Measurements from ENCODE around the gene HORMAD1. TPM values are rescaled to one million over a fixed set of nuclear protein-coding genes. Genes with fewer than 3 reads are reported as not detected.
"Not testable (repeated sequence)": the region's sequence is repeated elsewhere in the genome, so short reads cannot be mapped to it uniquely, and the experiment has no call there.

The HORMAD1 gene
- total RNA-seq, 2 experiments from 2014 or later = not detected

- Mint-ChIP-seq H3K27me3 (no peaks in the 10 kb centered on the region), H3K4me1 (ENCODE audit: low read depth) (no peaks in the 10 kb centered on the region), H3K4me3 (no peak overlapping the region), H3K9me3 (no peaks in the 10 kb centered on the region), H3K27ac (no peak overlapping the region), H3K36me3 (ENCODE audit: low read depth) (no peaks in the 10 kb centered on the region)
- intact Hi-C loops (cut with micrococcal nuclease) = no loop called here
- ATAC-seq (no peak), DNase-seq (no peak)
- TF ChIP-seq CTCF (IDR thresholded peaks at IDR 0.05) = no peak
- ChIA-PET POLR2A (no interaction called here), CTCF (interaction anchor here (1.1 kb wide), 1 partner anchor 89 kb away, joined by 3 read pairs; no protein-coding TSS in a partner anchor)
Observed at GRCh38 chr1:150724336-150724735, 3.6 kb upstream of the HORMAD1 start.

- ChIA-PET CTCF (interaction anchor here (0.9 kb wide), 1 partner anchor 15 kb away, joined by 3 read pairs; no protein-coding TSS in a partner anchor), POLR2A (no interaction called here)
- no peak for TF ChIP-seq CTCF (IDR thresholded peaks at IDR 0.05)
- H3K27ac Mint-ChIP-seq = no peak overlapping the region
- no peaks in the 10 kb centered on the region for H3K4me1 Mint-ChIP-seq (ENCODE audit: low read depth)
- H3K27me3 Mint-ChIP-seq = no peaks in the 10 kb centered on the region
- no peak for DNase-seq
- ATAC-seq = no peak
- H3K9me3 Mint-ChIP-seq = no peaks in the 10 kb centered on the region
- H3K4me3 Mint-ChIP-seq = no peak overlapping the region
- no peaks in the 10 kb centered on the region for H3K36me3 Mint-ChIP-seq (ENCODE audit: low read depth)
- intact Hi-C loops (cut with micrococcal nuclease) = no loop called here
Observed at GRCh38 chr1:150720098-150720497, 597 bp downstream of the HORMAD1 start.

GRCh38 chr1:150718225-150718891, 2.3 kb downstream of the HORMAD1 start:
- Mint-ChIP-seq H3K4me1 (ENCODE audit: low read depth) (no peaks in the 10 kb centered on the region), H3K27ac (no peak overlapping the region), H3K9me3 (no peaks in the 10 kb centered on the region), H3K36me3 (ENCODE audit: low read depth) (no peaks in the 10 kb centered on the region), H3K27me3 (no peaks in the 10 kb centered on the region), H3K4me3 (no peak overlapping the region)
- intact Hi-C loops (cut with micrococcal nuclease) = no loop called here
- DNase-seq (no peak), ATAC-seq (no peak)
- TF ChIP-seq CTCF (IDR thresholded peaks at IDR 0.05) = no peak
- ChIA-PET POLR2A (no interaction called here), CTCF (no interaction called here)

DNA sequence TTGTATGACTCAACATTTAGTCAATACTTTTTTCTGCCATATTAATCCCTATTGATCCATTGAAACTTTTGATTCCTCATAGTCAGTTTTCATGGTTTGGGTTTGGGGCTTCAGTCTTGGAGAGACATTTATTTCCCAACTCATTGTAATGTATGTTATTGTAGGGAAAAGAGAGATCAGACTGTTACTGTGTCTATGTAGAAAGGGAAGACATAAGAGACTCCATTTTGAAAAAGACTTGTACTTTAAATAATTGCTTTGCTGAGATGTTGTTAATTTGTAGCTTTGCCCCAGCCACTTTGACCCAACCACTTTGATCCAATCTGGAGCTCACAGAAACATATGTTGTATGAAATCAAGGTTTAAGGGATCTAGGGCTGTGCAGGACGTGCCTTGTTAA, 11.7 kb downstream of the HORMAD1 start:
- ATAC-seq; H3K9me3 Mint-ChIP-seq; H3K4me3 Mint-ChIP-seq; H3K27me3 Mint-ChIP-seq; H3K4me1 Mint-ChIP-seq (ENCODE audit: low read depth); H3K36me3 Mint-ChIP-seq (ENCODE audit: low read depth); intact Hi-C loops (cut with micrococcal nuclease); H3K27ac Mint-ChIP-seq; DNase-seq: not testable (repeated sequence)
- CTCF ChIA-PET = interaction anchor here (1.2 to 1.3 kb wide), 2 partner anchors 9 to 213 kb away, joined by 3 read pairs; no protein-coding TSS in a partner anchor
- POLR2A ChIA-PET = interaction anchor here (1.5 kb wide), 1 partner anchor 213 kb away, joined by 3 read pairs; no protein-coding TSS in a partner anchor

DNA sequence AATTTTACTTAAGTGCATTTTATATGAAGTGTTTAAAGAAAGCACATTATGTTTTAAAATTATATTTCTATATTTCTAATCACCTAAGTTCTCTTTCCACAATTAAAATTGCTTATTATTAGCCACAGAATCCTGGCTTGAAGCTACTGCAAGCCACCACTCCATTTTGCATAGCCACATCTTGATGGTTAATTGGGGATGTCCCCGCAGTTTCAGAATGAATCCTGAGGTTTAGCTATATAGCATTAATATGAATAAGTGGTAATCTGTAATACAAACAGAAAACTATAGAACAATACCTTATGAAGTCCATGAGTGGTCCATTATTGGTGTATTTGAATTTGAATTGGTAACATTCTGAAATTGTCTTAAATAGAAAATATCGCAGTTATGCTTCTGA, 12.1 kb downstream of the HORMAD1 start:
- intact Hi-C loops (cut with micrococcal nuclease) = no loop called here
- CTCF ChIA-PET = interaction anchor here (1.2 to 1.3 kb wide), 2 partner anchors 8 to 214 kb away, joined by 3 read pairs; no protein-coding TSS in a partner anchor

More for the DNA sequence above, 12.1 kb downstream of the HORMAD1 start:
- Mint-ChIP-seq H3K36me3 (ENCODE audit: low read depth) (no peaks in the 10 kb centered on the region), H3K27ac (no peak overlapping the region), H3K4me1 (ENCODE audit: low read depth) (peaks cover 7% of the 10 kb centered on the region), H3K27me3 (no peaks in the 10 kb centered on the region), H3K9me3 (no peaks in the 10 kb centered on the region), H3K4me3 (no peak overlapping the region)
- peak; percentile 82 for ATAC-seq
- DNase-seq = peak; percentile 75
- TF ChIP-seq CTCF (IDR thresholded peaks at IDR 0.05) = no peak
- POLR2A ChIA-PET = interaction anchor here (1.5 kb wide), 1 partner anchor 214 kb away, joined by 3 read pairs; no protein-coding TSS in a partner anchor

Measured in activated CD8-positive, alpha-beta T cell treated with anti-CD3 and anti-CD28 coated beads for 36 hours (primary cell).